Kidney tubule cell (primary cell): ENCODE results near the gene PXMP4.

Experiments
- DNase-seq: peaks from one replicate; pipeline ENCODE4 v3.0.0-alpha.2; 2018; ENCODE audit warnings: low spot score

PXMP4 gene

GRCh38 chr20:33731693-33732165 lies 11.6 kb upstream of the PXMP4 start, which contains the start of gene ZNF341:
ZNF341 (plus strand) TSS chr20:33731996; CDS start chr20:33732022, 26 bp downstream.
- DNase-seq: peak; percentile 89

- no peak for DNase-seq
Observed at GRCh38 chr20:33730946-33731692, 11.0 kb upstream of the PXMP4 start.

- no peak for DNase-seq
Observed at GRCh38 chr20:33729101-33729500, 9.0 kb upstream of the PXMP4 start.

GRCh38 chr20:33728463-33728862 lies 8.4 kb upstream of the PXMP4 start:
- no peak for DNase-seq

GRCh38 chr20:33727806-33728205 lies 7.7 kb upstream of the PXMP4 start:
- no peak for DNase-seq

- no peak for DNase-seq
Observed at GRCh38 chr20:33727115-33727479, 7.0 kb upstream of the PXMP4 start.

GRCh38 chr20:33725607-33726264 lies 5.6 kb upstream of the PXMP4 start:
- DNase-seq: no peak

GRCh38 chr20:33724439-33725094 lies 4.5 kb upstream of the PXMP4 start:
- DNase-seq: no peak

- no peak for DNase-seq
Observed at GRCh38 chr20:33721391-33722140, 1.5 kb upstream of the PXMP4 start.

GRCh38 chr20:33719277-33719988 lies 677 bp downstream of the PXMP4 start:
- DNase-seq: peak; percentile 6

- DNase-seq: no peak
Observed at GRCh38 chr20:33716498-33716897, 3.6 kb downstream of the PXMP4 start.

GRCh38 chr20:33713865-33714367 lies 6.2 kb downstream of the PXMP4 start:
- DNase-seq: no peak

- no peak for DNase-seq
Observed at GRCh38 chr20:33711446-33711738, 8.7 kb downstream of the PXMP4 start.

- no peak for DNase-seq
Observed at GRCh38 chr20:33710681-33711445, 9.2 kb downstream of the PXMP4 start.

GRCh38 chr20:33709905-33710541 lies 10.1 kb downstream of the PXMP4 start:
- DNase-seq: no peak

- no peak for DNase-seq
Observed at GRCh38 chr20:33709398-33709797, 10.7 kb downstream of the PXMP4 start.

GRCh38 chr20:33707668-33708067 lies 12.4 kb downstream of the PXMP4 start:
- DNase-seq: no peak

GRCh38 chr20:33704197-33704924 lies 15.7 kb downstream of the PXMP4 start:
- peak; percentile 33 for DNase-seq

GRCh38 chr20:33703498-33704137 lies 16.5 kb downstream of the PXMP4 start:
- no peak for DNase-seq
